ENCODE measurements around the gene MRAS.

The MRAS gene

GRCh38 chr3:138399766-138400165 lies 51.4 kb downstream of the MRAS start:
- DNase-seq (ENCODE audit: low read depth): no peak
- H3K4me3 ChIP-seq (ENCODE audit: control insufficient read depth, low read depth, low read length): no peak overlapping the region
- TF ChIP-seq CTCF (conservative IDR thresholded peaks at IDR 0.05; ENCODE audit: control insufficient read depth, insufficient read depth, low read depth, low read length): no peak

GRCh38 chr3:138400651-138401070 lies 52.3 kb downstream of the MRAS start:
- TF ChIP-seq CTCF (conservative IDR thresholded peaks at IDR 0.05; ENCODE audit: control insufficient read depth, insufficient read depth, low read depth, low read length): no peak
- no peak overlapping the region for H3K4me3 ChIP-seq (ENCODE audit: control insufficient read depth, low read depth, low read length)
- DNase-seq (ENCODE audit: low read depth): no peak

- no peak overlapping the region for H3K4me3 ChIP-seq (ENCODE audit: control insufficient read depth, low read depth, low read length)
Measured at GRCh38 chr3:138401834-138402233, 53.5 kb downstream of the MRAS start.

GRCh38 chr3:138404121-138404520 lies 55.7 kb downstream of the MRAS start:
- H3K4me3 ChIP-seq (ENCODE audit: control insufficient read depth, low read depth, low read length): no peak overlapping the region
- no peak for TF ChIP-seq CTCF (conservative IDR thresholded peaks at IDR 0.05; ENCODE audit: control insufficient read depth, insufficient read depth, low read depth, low read length)
- no peak for DNase-seq (ENCODE audit: low read depth)

More at GRCh38 chr3:138401834-138402233, 53.5 kb downstream of the MRAS start:
- DNase-seq (ENCODE audit: low read depth): no peak
- no peak for TF ChIP-seq CTCF (conservative IDR thresholded peaks at IDR 0.05; ENCODE audit: control insufficient read depth, insufficient read depth, low read depth, low read length)

GRCh38 chr3:138405001-138405400 lies 56.6 kb downstream of the MRAS start:
- H3K4me3 ChIP-seq (ENCODE audit: control insufficient read depth, low read depth, low read length): no peak overlapping the region
- DNase-seq (ENCODE audit: low read depth): no peak
- TF ChIP-seq CTCF (conservative IDR thresholded peaks at IDR 0.05; ENCODE audit: control insufficient read depth, insufficient read depth, low read depth, low read length): no peak

GRCh38 chr3:138405486-138405885 lies 57.1 kb downstream of the MRAS start:
- TF ChIP-seq CTCF (conservative IDR thresholded peaks at IDR 0.05; ENCODE audit: control insufficient read depth, insufficient read depth, low read depth, low read length): no peak
- H3K4me3 ChIP-seq (ENCODE audit: control insufficient read depth, low read depth, low read length): no peak overlapping the region
- no peak for DNase-seq (ENCODE audit: low read depth)

GRCh38 chr3:138406606-138407005 lies 58.2 kb downstream of the MRAS start:
- DNase-seq (ENCODE audit: low read depth): no peak
- no peak overlapping the region for H3K4me3 ChIP-seq (ENCODE audit: control insufficient read depth, low read depth, low read length)
- no peak for TF ChIP-seq CTCF (conservative IDR thresholded peaks at IDR 0.05; ENCODE audit: control insufficient read depth, insufficient read depth, low read depth, low read length)

Data from fibroblast of mammary gland (primary cell).